K562 (cell line): ENCODE results near the gene CREM. TPM values are rescaled to one million over a fixed set of nuclear protein-coding genes. Genes with fewer than 3 reads are reported as not detected.

ENCODE experiments used
- ATAC-seq: fragments of 200-7000 bp; cut with Tn5 transposase; 3 replicates; pipeline ENCODE4 v1.9.1; 2020; ENCODE audit warnings: moderate library complexity
- BruUV-seq: library from RNA; stranded (reverse); fragments of 400-500 nt; replicated peaks from 2 replicates; lab custom pipeline; 2021; lab: Mats Ljungman, UMichigan
- CTCF ChIA-PET: fragments of 300-600 bp; formaldehyde crosslinking; extraction: SDS; loops from one replicate; lab custom pipeline; 2021; ENCODE audit warnings: low intra/inter-chr PET ratio; lab: Yijun Ruan, JAX
- POLR2A ChIA-PET: fragments of 300-600, 350-650 bp; sonication (Branson Sonifier 250); formaldehyde crosslinking; extraction: SDS; loops from one replicate; lab custom pipeline; 2021; ENCODE audit warnings: antibody characterized with exemption, inconsistent platforms; lab: Yijun Ruan, JAX
- DNase-seq, 4 experiments: peaks; one replicate each; pipeline versions ENCODE4 v3.0.0 to v3.0.0-alpha.2; 2011 to 2018; ENCODE audit warnings: low spot score in 3 of 4, mixed read lengths in 3 of 4; ENCODE audit errors: extremely low read depth in 1 of 4
- FAIRE-seq: peaks from 2 replicates; lab custom pipeline; 2011; peaks lifted over from hg19 to GRCh38; lab: Jason Lieb, UNC
- H2AFZ ChIP-seq: 2 replicates; pipeline ENCODE4 v1.6.0; 2011; ENCODE audit warnings: low read depth, low read length, control low read depth, inconsistent platforms
- H3K27ac ChIP-seq: fragments of 200-600 bp; 3 replicates; pipeline ENCODE4 v1.8.0; 2011; ENCODE audit warnings: low read depth, mild to moderate bottlenecking, control low read depth, inconsistent platforms, low read length, moderate library complexity, mixed read lengths; ENCODE audit errors: extremely low read depth
- H3K27me3 ChIP-seq, 2 experiments: fragments of 300-600 bp in 1 of 2; 2 replicates in 1 of 2; 3 replicates in 1 of 2; pipeline versions ENCODE4 v1.6.0 to v1.8.0; 2011; ENCODE audit warnings: inconsistent platforms in 2 of 2, low read length in 2 of 2, mild to moderate bottlenecking in 1 of 2, mixed read lengths in 1 of 2, moderate library complexity in 1 of 2; ENCODE audit not compliant: control insufficient read depth in 2 of 2, insufficient read depth in 2 of 2
- H3K36me3 ChIP-seq: fragments of 300-600 bp; 3 replicates; pipeline ENCODE4 v1.8.0; 2011; ENCODE audit warnings: mild to moderate bottlenecking, low read length, inconsistent platforms; ENCODE audit not compliant: control insufficient read depth, insufficient read depth
- H3K4me1 ChIP-seq, 2 experiments: fragments of 200-600 bp in 1 of 2; replicated peaks in 1 of 2; 2 replicates in 1 of 2; 3 replicates in 1 of 2; pipeline versions ENCODE4 v1.5.1 to v1.8.0; 2011; ENCODE audit warnings: inconsistent platforms in 2 of 2, low read length in 2 of 2, mild to moderate bottlenecking in 1 of 2, mixed read lengths in 1 of 2, moderate library complexity in 1 of 2; ENCODE audit not compliant: control insufficient read depth in 2 of 2, insufficient read depth in 2 of 2
- H3K4me2 ChIP-seq: 2 replicates; pipeline ENCODE4 v1.6.1; 2011; ENCODE audit warnings: low read length, control low read depth, inconsistent platforms, mixed read lengths; ENCODE audit not compliant: insufficient read depth
- H3K4me3 ChIP-seq: fragments of 200-600 bp; sonication (generic), shearing (Covaris generic); 2 replicates; pipeline ENCODE4 v1.5.1; 2016; ENCODE audit warnings: control low read depth, inconsistent platforms
- H3K79me2 ChIP-seq: fragments of 200-600 bp; 3 replicates; pipeline ENCODE4 v1.8.0; 2011; ENCODE audit warnings: low read length, inconsistent platforms; ENCODE audit not compliant: control insufficient read depth, insufficient read depth
- H3K9ac ChIP-seq, 2 experiments: 2 replicates each; pipeline versions ENCODE4 v1.6.0 to v1.6.1; 2011; ENCODE audit warnings: low read depth in 2 of 2, low read length in 2 of 2, control low read depth in 1 of 2, inconsistent platforms in 1 of 2, mild to moderate bottlenecking in 1 of 2, mixed read lengths in 1 of 2; ENCODE audit not compliant: insufficient read depth in 1 of 2
- H3K9me1 ChIP-seq: one replicate; pipeline ENCODE4 v1.6.0; 2011; ENCODE audit warnings: inconsistent platforms, mild to moderate bottlenecking, low read length, moderate library complexity; ENCODE audit not compliant: control insufficient read depth, insufficient read depth
- H3K9me3 ChIP-seq: replicated peaks from 2 replicates; pipeline ENCODE4 v1.5.1; 2011; ENCODE audit warnings: low read depth, low read length, inconsistent platforms; ENCODE audit not compliant: control insufficient read depth, insufficient read depth
- H4K20me1 ChIP-seq: replicated peaks from 2 replicates; pipeline ENCODE4 v1.6.1; 2011; ENCODE audit warnings: low read length, inconsistent platforms, mixed read lengths; ENCODE audit not compliant: control insufficient read depth, insufficient read depth
- GATA2 ChIP-seq: sonication (generic); formaldehyde crosslinking; IDR thresholded peaks from 2 replicates; pipeline ENCODE4 v1.4.0; 2020; ENCODE audit warnings: mild to moderate bottlenecking, missing genetic modification reagents
- SREBF1 ChIP-seq: fragments of 150-350 bp; IDR thresholded peaks from 2 replicates; pipeline ENCODE4 v1.6.1; 2014; ENCODE audit warnings: antibody characterized with exemption, low read depth, low read length, borderline replicate concordance
- ZNF592 ChIP-seq: fragments of 450-650 bp; IDR thresholded peaks from 2 replicates; pipeline ENCODE4 v1.6.1; 2017; ENCODE audit warnings: antibody characterized with exemption, mild to moderate bottlenecking
- ZNF75A ChIP-seq: fragments of 450-650 bp; formaldehyde crosslinking; IDR thresholded peaks from 2 replicates; pipeline ENCODE4 v1.4.0; 2020; ENCODE audit warnings: mild to moderate bottlenecking
- WGBS: fragments of 100-300 bp; shearing (Covaris generic); methylation state at CpG from one replicate; pipeline ENCODE4 v1.1.6; 2016; ENCODE audit warnings: low coverage, mixed read lengths; ENCODE audit not compliant: insufficient coverage; ENCODE audit errors: missing lambda C conversion rate; 5-methylcytosine and 5-hydroxymethylcytosine counted together
- in situ Hi-C: fragments of 300-500 bp; cut with MboI; formaldehyde crosslinking; loops from 4 replicates; pipeline ENCODE4 v1.15.0; 2018; ENCODE audit warnings: inconsistent platforms, mixed read lengths
- intact Hi-C: fragments of 100-400 bp; cut with micrococcal nuclease; formaldehyde crosslinking; loops from 2 replicates; pipeline ENCODE4 v1.14.2; 2022
- polyA plus RNA-seq, 8 experiments: library from polyadenylated mRNA; depleted of rRNA in 4 of 8; stranded (reverse) in 5 of 8; unstranded in 3 of 8; fragments of >200 nt; fragmentation: Nextera tagmentation in 2 of 8; fragmentation: Illumina TruSeq in 1 of 8; extraction: Ambion mirVana in 2 of 8; extraction: Trizol in 1 of 8; gene quantifications; 2 replicates each; pipeline versions ENCODE4 v1.2.1 to v1.2.3, GENCODE V29; 2011 to 2014; ENCODE audit warnings: inconsistent platforms in 1 of 8, missing spikeins in 1 of 8
- total RNA-seq, 7 experiments: library from RNA; depleted of rRNA in 6 of 7; stranded (reverse); fragments of >200 nt in 6 of 7; fragmentation: Illumina TruSeq in 2 of 7; extraction: Trizol in 2 of 7; gene quantifications; 2 replicates each; pipeline versions ENCODE4 v1.2.1 to v1.2.3, GENCODE V29; 2011 to 2021; ENCODE audit warnings: low replicate concordance in 1 of 7

Gene CREM
- total and polyA plus RNA-seq, 9 of the 15 experiments (the other 6 are each of a cell fraction or from before 2014, with no cell fraction given) = 39.1 to 70.2 (median 48.3) TPM

- no peak for TF ChIP-seq GATA2 (CRISPR knock-in tag)
These were observed 45.9 kb downstream of the CREM start (continued) for GRCh38 chr10:35172574-35172973.

GRCh38 chr10:35178331-35178730 lies 51.7 kb downstream of the CREM start:
- Histone ChIP-seq H3K36me3 (peaks cover 4% of the 10 kb centered on the region; the same call in 1 of the 3 replicates), H3K27ac (no peak overlapping the region), H3K27me3 (no peaks in the 10 kb centered on the region), H3K4me3 (no peak overlapping the region), H3K4me1 (no peaks in the 10 kb centered on the region), H3K9me3 (no peaks in the 10 kb centered on the region), H3K4me2 (no peak overlapping the region), H4K20me1 (no peaks in the 10 kb centered on the region), H3K79me2 (no peaks in the 10 kb centered on the region), H3K9me1 (no peaks in the 10 kb centered on the region), H2AFZ (no peak overlapping the region), H3K9ac (no peak overlapping the region; a peak in 1 of 4 replicates)
- no peak for FAIRE-seq
- intact Hi-C loops (no loop called here), in situ Hi-C loops (no loop called here)
- no peak for DNase-seq
- no peak for TF ChIP-seq SREBF1
- TF ChIP-seq ZNF592 = no peak
- no peak for TF ChIP-seq ZNF75A
- no TSS peak for BruUV-seq
- ChIA-PET CTCF (no interaction called here), POLR2A (no interaction called here)
- ATAC-seq = no peak
- WGBS = 88% methylated on average over 9 of the region's 9 CpGs
